MG63 (cell line): ENCODE measurements around the gene LTBP2. TPM values are rescaled to one million over a fixed set of nuclear protein-coding genes. Genes with fewer than 3 reads are reported as not detected.
A peak's percentile ranks its signal among the peaks of the same experiment; 100 is the strongest.

Experiments used
- DNase-seq: peaks from one replicate; pipeline ENCODE4 v3.0.0-alpha.2; 2020
- H3K27me3 ChIP-seq: fragments of 250-450 bp; sonication (Bioruptor Pico); 2 replicates; pipeline ENCODE4 v1.5.1; 2020; ENCODE audit warnings: mild to moderate bottlenecking, moderate library complexity
- H3K36me3 ChIP-seq: fragments of 250-450 bp; sonication (Bioruptor Pico); 2 replicates; pipeline ENCODE4 v1.5.1; 2020; ENCODE audit warnings: mild to moderate bottlenecking, moderate library complexity
- H3K4me3 ChIP-seq: fragments of 250-450 bp; sonication (Bioruptor Pico); 2 replicates; pipeline ENCODE4 v1.5.1; 2020; ENCODE audit warnings: mild to moderate bottlenecking, moderate library complexity
- H3K9me3 ChIP-seq: fragments of 250-450 bp; sonication (Bioruptor Pico); 2 replicates; pipeline ENCODE4 v1.5.1; 2020; ENCODE audit warnings: mild to moderate bottlenecking, moderate library complexity
- total RNA-seq: library from RNA; depleted of rRNA; stranded (reverse); fragments of >200 nt; shearing (Covaris generic); gene quantifications from 2 replicates; pipeline ENCODE4 v1.2.3, GENCODE V29; 2014; ENCODE audit warnings: low replicate concordance

Gene LTBP2
- total RNA-seq, 1 experiment from 2014 or later = 4.5 TPM

- H3K9me3 ChIP-seq = no peaks in the 10 kb centered on the region
- H3K36me3 ChIP-seq = no peaks in the 10 kb centered on the region
- DNase-seq = no peak
- no peaks in the 10 kb centered on the region for H3K27me3 ChIP-seq
- no peak overlapping the region for H3K4me3 ChIP-seq
Observed at GRCh38 chr14:74505831-74506230, 106.2 kb downstream of the LTBP2 start.

GRCh38 chr14:74504874-74505720, 106.9 kb downstream of the LTBP2 start:
- DNase-seq = no peak
- Histone ChIP-seq H3K36me3 (no peaks in the 10 kb centered on the region), H3K9me3 (no peaks in the 10 kb centered on the region), H3K4me3 (no peak overlapping the region), H3K27me3 (no peaks in the 10 kb centered on the region)

GRCh38 chr14:74504412-74504811, 107.6 kb downstream of the LTBP2 start:
- no peak for DNase-seq
- no peak overlapping the region for H3K4me3 ChIP-seq
- H3K27me3 ChIP-seq = no peaks in the 10 kb centered on the region
- no peaks in the 10 kb centered on the region for H3K36me3 ChIP-seq
- H3K9me3 ChIP-seq = no peaks in the 10 kb centered on the region

GRCh38 chr14:74503938-74504335, 108.1 kb downstream of the LTBP2 start:
- no peak for DNase-seq
- no peak overlapping the region for H3K4me3 ChIP-seq

GRCh38 chr14:74503291-74503937, 108.6 kb downstream of the LTBP2 start:
- Histone ChIP-seq H3K9me3 (no peaks in the 10 kb centered on the region), H3K36me3 (no peaks in the 10 kb centered on the region), H3K4me3 (no peak overlapping the region), H3K27me3 (no peaks in the 10 kb centered on the region)
- no peak for DNase-seq

More at GRCh38 chr14:74503938-74504335, 108.1 kb downstream of the LTBP2 start:
- no peaks in the 10 kb centered on the region for H3K36me3 ChIP-seq
- no peaks in the 10 kb centered on the region for H3K27me3 ChIP-seq
- no peaks in the 10 kb centered on the region for H3K9me3 ChIP-seq

- no peaks in the 10 kb centered on the region for H3K9me3 ChIP-seq
- H3K36me3 ChIP-seq = no peaks in the 10 kb centered on the region
- no peak for DNase-seq
- no peak overlapping the region for H3K4me3 ChIP-seq
- no peaks in the 10 kb centered on the region for H3K27me3 ChIP-seq
Observed at GRCh38 chr14:74502236-74503019, 109.6 kb downstream of the LTBP2 start.

- H3K9me3 ChIP-seq = no peaks in the 10 kb centered on the region
- H3K4me3 ChIP-seq = no peak overlapping the region
- no peaks in the 10 kb centered on the region for H3K27me3 ChIP-seq
- no peak for DNase-seq
- no peaks in the 10 kb centered on the region for H3K36me3 ChIP-seq
Observed at GRCh38 chr14:74501691-74502090, 110.3 kb downstream of the LTBP2 start.

- H3K36me3 ChIP-seq = no peaks in the 10 kb centered on the region
- peak; percentile 53 for DNase-seq
Observed at GRCh38 chr14:74501135-74501614, 110.9 kb downstream of the LTBP2 start.

GRCh38 chr14:74500417-74501134, 111.5 kb downstream of the LTBP2 start:
- no peaks in the 10 kb centered on the region for H3K9me3 ChIP-seq
- H3K36me3 ChIP-seq = no peaks in the 10 kb centered on the region
- H3K4me3 ChIP-seq = no peak overlapping the region
- no peak for DNase-seq
- H3K27me3 ChIP-seq = no peaks in the 10 kb centered on the region

More at GRCh38 chr14:74501135-74501614, 110.9 kb downstream of the LTBP2 start:
- Histone ChIP-seq H3K9me3 (no peaks in the 10 kb centered on the region), H3K4me3 (no peak overlapping the region), H3K27me3 (no peaks in the 10 kb centered on the region)

- Histone ChIP-seq H3K4me3 (no peak overlapping the region), H3K27me3 (no peaks in the 10 kb centered on the region), H3K9me3 (no peaks in the 10 kb centered on the region), H3K36me3 (no peaks in the 10 kb centered on the region)
- DNase-seq = no peak
Observed at GRCh38 chr14:74495356-74495755, 116.7 kb downstream of the LTBP2 start.

- DNase-seq = peak; percentile 97
- Histone ChIP-seq H3K4me3 (peak within 1 kb of the TSS; percentile 87), H3K9me3 (no peaks in the 10 kb centered on the region), H3K27me3 (no peaks in the 10 kb centered on the region), H3K36me3 (no peaks in the 10 kb centered on the region)
Observed at GRCh38 chr14:74493343-74494261, 118.4 kb downstream of the LTBP2 start, which contains the start of gene ISCA2. ISCA2 (plus strand) TSS chr14:74493765; CDS start chr14:74493775, 10 bp downstream.

- H3K4me3 ChIP-seq = peak within 1 kb of the TSS; percentile 87
- no peak for DNase-seq
Observed at GRCh38 chr14:74492776-74493342, 119.2 kb downstream of the LTBP2 start, which contains the start of gene NPC2. NPC2 (minus strand) TSS chr14:74493305; CDS start chr14:74493274, 31 bp downstream.

GRCh38 chr14:74491956-74492775, 119.9 kb downstream of the LTBP2 start:
- no peak for DNase-seq
- H3K9me3 ChIP-seq = no peaks in the 10 kb centered on the region
- H3K36me3 ChIP-seq = no peaks in the 10 kb centered on the region

More at GRCh38 chr14:74492776-74493342, 119.2 kb downstream of the LTBP2 start, which contains the start of gene NPC2:
- Histone ChIP-seq H3K36me3 (no peaks in the 10 kb centered on the region), H3K27me3 (no peaks in the 10 kb centered on the region), H3K9me3 (no peaks in the 10 kb centered on the region)

GRCh38 chr14:74490486-74490885, 121.6 kb downstream of the LTBP2 start:
- H3K4me3 ChIP-seq = no peak overlapping the region
- no peak for DNase-seq
- H3K36me3 ChIP-seq = no peaks in the 10 kb centered on the region
- H3K9me3 ChIP-seq = no peaks in the 10 kb centered on the region
- no peaks in the 10 kb centered on the region for H3K27me3 ChIP-seq

More at GRCh38 chr14:74491956-74492775, 119.9 kb downstream of the LTBP2 start:
- Histone ChIP-seq H3K4me3 (peak overlapping the region; percentile 87), H3K27me3 (no peaks in the 10 kb centered on the region)
